ENCODE data around the gene HMX2. TPM values are rescaled to one million over a fixed set of nuclear protein-coding genes. Genes with fewer than 3 reads are reported as not detected.

HMX2 gene
- total and polyA plus RNA-seq, 9 donors: not detected

DNA sequence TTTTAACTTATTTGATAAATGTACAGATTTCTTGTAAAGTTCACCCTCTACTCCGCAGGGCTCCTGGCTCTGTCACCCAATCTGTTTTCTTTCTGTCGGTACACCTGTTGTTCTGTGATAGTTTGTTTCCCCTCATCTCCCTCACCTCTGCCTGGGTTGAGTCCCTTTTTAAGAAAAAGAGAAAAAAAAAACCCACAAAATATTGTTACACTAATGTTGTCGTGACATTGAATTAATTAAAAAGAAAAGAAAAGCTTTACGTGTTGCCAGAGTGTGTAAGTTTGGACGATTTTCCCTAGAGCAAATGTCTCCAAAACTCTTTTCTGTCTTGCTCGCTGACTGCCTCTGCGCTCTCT, 8.8 kb upstream of the HMX2 start:
- no peak overlapping the region for H3K4me3 ChIP-seq (ENCODE audit: low read length)
- H3K4me1 ChIP-seq (ENCODE audit: control insufficient read depth, insufficient read depth, low read length): peaks cover 36% of the 10 kb centered on the region
- no peaks in the 10 kb centered on the region for H3K36me3 ChIP-seq (ENCODE audit: control insufficient read depth, insufficient read depth, low read length)
- no peak for DNase-seq
- no peak overlapping the region for H3K27ac ChIP-seq (ENCODE audit: low read length)
- 0% methylated on average over 3 of the region's 7 CpGs for WGBS (ENCODE audit: insufficient coverage)
- H3K27me3 ChIP-seq (ENCODE audit: control insufficient read depth, insufficient read depth, low read length): peaks cover 97% of the 10 kb centered on the region
- H3K9me3 ChIP-seq (replicated peaks; ENCODE audit: control insufficient read depth, low read depth, low read length): no peaks in the 10 kb centered on the region

DNA sequence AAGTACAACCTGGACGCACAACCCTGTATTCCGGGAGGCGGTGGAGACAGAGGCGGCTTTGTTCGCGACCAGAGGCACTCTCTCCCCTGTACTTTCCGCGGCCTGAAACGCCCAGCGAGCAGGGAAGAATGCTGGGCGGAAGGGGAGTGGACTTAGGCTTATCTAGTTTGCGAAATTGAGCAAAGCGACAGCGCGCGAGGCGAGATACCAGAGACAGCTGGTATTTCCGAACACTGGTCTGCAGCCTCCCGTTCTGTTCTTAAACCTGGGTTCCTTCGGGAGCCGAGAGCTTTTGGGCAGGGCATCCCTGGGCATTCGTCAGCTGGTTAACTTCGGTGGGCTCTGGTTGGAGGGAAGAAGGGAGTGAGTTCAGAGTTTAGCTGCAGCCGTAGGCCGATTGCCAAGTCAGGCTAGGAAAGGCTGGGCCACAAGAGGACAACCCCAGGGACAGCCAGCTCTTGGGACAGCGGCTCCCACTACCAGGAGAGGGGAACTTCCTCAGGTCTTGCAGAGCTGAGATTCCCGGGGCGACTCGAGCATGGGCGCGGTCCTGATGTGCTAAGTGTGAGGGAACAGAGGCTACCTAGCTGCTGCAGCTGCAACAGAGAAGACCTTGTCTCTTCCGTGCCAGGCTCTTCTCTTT, 8.3 kb upstream of the HMX2 start:
- no peak for DNase-seq
- WGBS (ENCODE audit: insufficient coverage): 2% methylated on average over 31 of the region's 32 CpGs
- Histone ChIP-seq H3K4me3 (ENCODE audit: low read length) (no peak overlapping the region), H3K27ac (ENCODE audit: low read length) (no peak overlapping the region), H3K9me3 (replicated peaks; ENCODE audit: control insufficient read depth, low read depth, low read length) (no peaks in the 10 kb centered on the region), H3K27me3 (ENCODE audit: control insufficient read depth, insufficient read depth, low read length) (peaks cover 97% of the 10 kb centered on the region), H3K4me1 (ENCODE audit: control insufficient read depth, insufficient read depth, low read length) (peaks cover 34% of the 10 kb centered on the region), H3K36me3 (ENCODE audit: control insufficient read depth, insufficient read depth, low read length) (no peaks in the 10 kb centered on the region)

DNA sequence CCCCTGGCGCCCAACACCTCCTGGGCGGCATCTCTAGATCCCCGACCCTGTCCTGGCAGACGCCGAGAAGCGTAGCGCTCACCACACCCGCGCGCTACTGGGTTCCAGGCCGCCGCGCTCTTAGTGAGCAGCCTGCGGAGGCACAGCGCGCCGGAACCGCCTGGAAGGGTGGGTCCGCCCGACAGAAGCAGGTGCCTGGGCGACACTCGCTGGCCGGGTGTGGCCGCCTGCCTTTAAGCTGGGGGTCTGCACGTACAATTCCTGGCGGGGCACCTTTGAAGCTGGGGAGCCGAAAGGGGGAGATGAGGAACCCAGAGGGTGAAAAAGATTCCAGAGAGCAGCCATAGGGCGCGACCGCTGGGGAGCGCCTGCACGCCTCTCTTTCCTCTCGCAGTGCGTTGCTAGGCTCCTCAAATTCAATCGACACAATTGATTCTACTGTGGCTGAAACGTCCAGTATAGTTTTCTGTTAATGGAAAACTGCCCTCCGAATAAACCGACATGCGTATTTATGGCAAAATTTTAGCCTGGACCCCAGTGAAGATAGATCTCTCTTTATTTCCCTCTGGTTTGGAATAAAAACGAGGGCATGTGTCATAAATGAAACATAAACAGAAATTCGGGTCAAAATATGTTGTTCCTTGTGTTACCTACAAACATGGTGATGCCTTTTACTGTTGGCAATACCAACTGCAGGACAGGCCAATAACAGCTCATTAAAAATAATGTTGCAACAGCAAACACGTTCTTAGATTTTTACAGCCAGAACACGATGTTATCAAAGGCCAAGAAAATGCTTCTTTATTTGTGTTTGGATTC, 7.6 kb upstream of the HMX2 start:
- Histone ChIP-seq H3K27me3 (ENCODE audit: control insufficient read depth, insufficient read depth, low read length) (peaks cover 97% of the 10 kb centered on the region), H3K9me3 (replicated peaks; ENCODE audit: control insufficient read depth, low read depth, low read length) (no peaks in the 10 kb centered on the region), H3K36me3 (ENCODE audit: control insufficient read depth, insufficient read depth, low read length) (no peaks in the 10 kb centered on the region), H3K4me1 (ENCODE audit: control insufficient read depth, insufficient read depth, low read length) (peaks cover 27% of the 10 kb centered on the region), H3K4me3 (ENCODE audit: low read length) (no peak overlapping the region), H3K27ac (ENCODE audit: low read length) (no peak overlapping the region)
- WGBS (ENCODE audit: insufficient coverage): 3% methylated on average over 25 of the region's 43 CpGs
- no peak for DNase-seq

DNA sequence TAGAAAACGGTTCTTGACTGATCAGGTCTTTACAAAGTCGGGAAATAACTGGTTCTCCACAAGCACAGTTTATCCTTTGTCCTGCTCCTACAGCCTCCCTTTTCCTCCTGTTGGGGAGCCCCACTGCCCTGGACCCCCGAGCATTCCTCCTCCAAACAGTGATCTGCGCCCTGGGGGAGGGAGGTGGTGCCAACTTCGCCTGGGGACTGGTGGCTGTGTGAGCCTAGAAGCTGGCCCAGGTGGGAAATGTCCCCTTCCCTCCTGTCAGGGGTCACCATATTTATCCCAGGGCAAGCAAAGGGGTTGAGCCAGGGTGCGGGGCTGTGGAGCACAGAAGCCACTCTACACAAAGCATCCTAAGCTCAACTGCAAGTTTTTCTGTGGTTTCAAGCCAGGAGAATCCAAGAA, 6.9 kb upstream of the HMX2 start:
- no peaks in the 10 kb centered on the region for H3K9me3 ChIP-seq (replicated peaks; ENCODE audit: control insufficient read depth, low read depth, low read length)
- peaks cover 25% of the 10 kb centered on the region for H3K4me1 ChIP-seq (ENCODE audit: control insufficient read depth, insufficient read depth, low read length)
- H3K27ac ChIP-seq (ENCODE audit: low read length): no peak overlapping the region
- H3K27me3 ChIP-seq (ENCODE audit: control insufficient read depth, insufficient read depth, low read length): peaks cover 97% of the 10 kb centered on the region
- WGBS (ENCODE audit: insufficient coverage): no CpG with 5 or more reads among the region's 6 CpGs
- no peak overlapping the region for H3K4me3 ChIP-seq (ENCODE audit: low read length)
- H3K36me3 ChIP-seq (ENCODE audit: control insufficient read depth, insufficient read depth, low read length): no peaks in the 10 kb centered on the region
- DNase-seq: no peak

DNA sequence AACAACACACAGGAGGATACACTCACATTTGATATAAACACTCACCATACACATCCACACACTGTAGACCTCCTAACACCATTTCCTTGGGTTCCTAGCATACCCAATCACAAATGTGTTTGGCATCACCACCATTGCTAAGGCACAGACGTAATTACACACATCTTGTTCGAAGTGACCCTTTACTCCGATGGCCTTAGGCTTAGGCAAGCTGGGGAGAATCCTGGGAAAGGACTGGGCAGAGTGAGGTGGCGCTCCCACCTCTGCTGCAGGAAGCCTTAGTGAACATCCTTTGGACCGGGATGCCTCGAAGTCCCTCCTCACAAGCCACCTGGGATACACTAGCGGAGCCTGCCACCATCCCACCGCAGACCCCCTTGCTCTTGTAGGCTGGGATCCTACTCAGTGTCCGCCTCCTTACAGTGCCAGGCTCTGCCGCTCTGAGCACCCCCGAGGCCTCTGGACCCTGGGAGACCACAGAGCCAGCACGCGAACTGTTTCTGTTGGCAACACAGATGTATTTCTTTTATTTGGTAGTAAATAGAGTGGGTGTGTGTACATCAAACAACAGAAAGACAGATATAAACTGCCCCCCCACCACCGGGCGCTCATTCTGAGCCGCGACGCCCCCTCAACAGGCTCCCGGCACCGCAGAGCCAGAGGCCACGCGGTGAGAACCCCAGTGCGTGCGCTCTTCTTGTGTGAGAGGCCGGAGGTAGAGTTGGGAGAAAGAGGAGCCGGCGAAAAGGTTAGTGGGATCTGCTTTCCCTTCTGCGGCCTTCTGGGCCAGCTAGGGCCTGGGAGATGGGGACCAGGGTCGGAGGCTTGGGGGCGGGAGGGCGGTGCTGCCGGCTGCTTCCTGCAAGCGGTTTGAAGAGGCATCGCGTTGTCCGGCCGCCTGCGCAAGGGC, 5.9 kb upstream of the HMX2 start:
- H3K4me3 ChIP-seq (ENCODE audit: low read length): no peak overlapping the region
- WGBS (ENCODE audit: insufficient coverage): 5% methylated on average over 17 of the region's 38 CpGs

DNA sequence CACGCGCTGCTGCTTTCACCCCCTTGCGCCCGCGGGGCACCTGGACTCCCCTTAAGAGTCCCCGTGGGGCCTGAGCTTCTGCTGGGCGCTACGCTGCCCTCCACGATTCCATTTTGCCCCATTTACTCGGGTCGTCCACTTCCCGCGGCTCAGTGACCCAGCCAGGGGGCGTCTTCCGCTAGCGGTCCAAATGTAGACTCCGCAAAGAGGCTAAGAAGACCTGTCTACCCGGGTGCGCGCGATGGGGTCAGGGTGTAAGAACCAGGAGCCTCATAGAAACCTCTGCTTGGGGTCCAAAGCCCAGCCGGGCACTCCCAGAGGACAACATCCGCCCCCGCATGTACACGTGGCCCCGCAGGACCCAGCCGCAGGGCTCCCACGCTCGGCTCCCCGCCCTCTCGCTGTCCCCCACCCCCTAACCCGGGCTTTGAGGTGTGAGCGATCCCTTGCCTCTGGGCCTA, 5.2 kb upstream of the HMX2 start:
- no peaks in the 10 kb centered on the region for H3K9me3 ChIP-seq (replicated peaks; ENCODE audit: control insufficient read depth, low read depth, low read length)
- H3K27me3 ChIP-seq (ENCODE audit: control insufficient read depth, insufficient read depth, low read length): peaks cover 98% of the 10 kb centered on the region
- H3K4me1 ChIP-seq (ENCODE audit: control insufficient read depth, insufficient read depth, low read length): peaks cover 15% of the 10 kb centered on the region
- H3K27ac ChIP-seq (ENCODE audit: low read length): no peak overlapping the region
- WGBS (ENCODE audit: insufficient coverage): under 1% methylated on average over 23 of the region's 33 CpGs
- H3K4me3 ChIP-seq (ENCODE audit: low read length): no peak overlapping the region
- H3K36me3 ChIP-seq (ENCODE audit: control insufficient read depth, insufficient read depth, low read length): no peaks in the 10 kb centered on the region
- DNase-seq: no peak

More for the DNA sequence above, 5.9 kb upstream of the HMX2 start:
- no peak for DNase-seq
- Histone ChIP-seq H3K27ac (ENCODE audit: low read length) (no peak overlapping the region), H3K36me3 (ENCODE audit: control insufficient read depth, insufficient read depth, low read length) (no peaks in the 10 kb centered on the region), H3K27me3 (ENCODE audit: control insufficient read depth, insufficient read depth, low read length) (peaks cover 98% of the 10 kb centered on the region), H3K4me1 (ENCODE audit: control insufficient read depth, insufficient read depth, low read length) (peaks cover 16% of the 10 kb centered on the region), H3K9me3 (replicated peaks; ENCODE audit: control insufficient read depth, low read depth, low read length) (no peaks in the 10 kb centered on the region)

DNA sequence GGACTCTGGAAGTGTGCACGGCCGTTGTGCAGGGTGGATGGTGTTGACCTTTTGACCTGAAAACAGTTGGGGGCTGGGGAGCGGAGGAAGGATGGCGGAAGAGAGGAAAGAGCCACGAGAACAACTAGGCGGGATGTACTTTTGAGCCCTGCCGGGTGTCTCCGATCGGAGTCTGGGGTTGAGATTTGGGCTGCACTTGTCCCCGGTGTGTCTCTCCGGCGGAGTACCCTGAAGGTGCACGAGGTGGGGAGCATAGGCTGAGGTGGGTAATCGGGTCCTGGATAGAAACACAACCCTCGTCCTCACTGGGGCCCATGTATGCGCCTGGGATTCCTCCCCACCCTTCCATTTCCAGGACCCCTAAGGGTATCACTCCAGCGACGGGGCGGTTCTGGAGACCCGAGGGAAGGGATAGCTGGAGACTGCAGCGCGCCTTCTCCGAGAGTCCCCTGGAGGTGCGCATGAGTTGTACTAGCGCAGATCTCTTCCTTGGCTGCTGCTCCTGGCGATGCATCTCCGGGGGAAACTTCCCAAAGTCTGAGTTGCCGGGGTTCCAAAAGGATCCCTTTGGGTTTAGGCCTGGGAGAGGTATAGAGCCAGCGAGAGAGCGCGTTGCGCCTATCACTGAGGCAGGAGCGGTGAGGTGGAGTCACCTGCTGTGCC, 4.6 kb upstream of the HMX2 start:
- DNase-seq: no peak
- Histone ChIP-seq H3K9me3 (replicated peaks; ENCODE audit: control insufficient read depth, low read depth, low read length) (no peaks in the 10 kb centered on the region), H3K27ac (ENCODE audit: low read length) (no peak overlapping the region), H3K4me3 (ENCODE audit: low read length) (no peak overlapping the region), H3K4me1 (ENCODE audit: control insufficient read depth, insufficient read depth, low read length) (peaks cover 18% of the 10 kb centered on the region), H3K27me3 (ENCODE audit: control insufficient read depth, insufficient read depth, low read length) (peaks cover 98% of the 10 kb centered on the region), H3K36me3 (ENCODE audit: control insufficient read depth, insufficient read depth, low read length) (no peaks in the 10 kb centered on the region)
- WGBS (ENCODE audit: insufficient coverage): 1% methylated on average over 24 of the region's 33 CpGs

DNA sequence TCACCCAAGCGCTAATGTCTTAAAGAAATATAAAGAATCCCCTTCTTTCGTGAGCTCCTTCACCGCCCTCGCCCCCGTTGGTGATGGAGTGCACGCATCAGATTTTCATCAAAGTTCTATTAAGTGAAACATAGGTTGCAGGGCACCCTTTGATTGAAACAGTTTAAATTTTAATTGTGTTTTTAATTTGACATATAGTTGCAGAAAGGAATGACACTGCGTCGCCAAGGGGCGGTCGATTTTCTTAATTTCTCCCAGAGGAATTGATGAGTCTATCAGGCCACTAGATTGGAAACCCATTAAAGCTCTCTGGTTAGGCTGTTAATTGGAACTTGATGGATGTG, 4.1 kb upstream of the HMX2 start:
- Histone ChIP-seq H3K9me3 (replicated peaks; ENCODE audit: control insufficient read depth, low read depth, low read length) (no peaks in the 10 kb centered on the region), H3K27me3 (ENCODE audit: control insufficient read depth, insufficient read depth, low read length) (peaks cover 98% of the 10 kb centered on the region), H3K4me3 (ENCODE audit: low read length) (no peak overlapping the region), H3K27ac (ENCODE audit: low read length) (no peak overlapping the region), H3K4me1 (ENCODE audit: control insufficient read depth, insufficient read depth, low read length) (peaks cover 20% of the 10 kb centered on the region), H3K36me3 (ENCODE audit: control insufficient read depth, insufficient read depth, low read length) (no peaks in the 10 kb centered on the region)
- 0% methylated on average over 5 of the region's 10 CpGs for WGBS (ENCODE audit: insufficient coverage)
- DNase-seq: no peak

DNA sequence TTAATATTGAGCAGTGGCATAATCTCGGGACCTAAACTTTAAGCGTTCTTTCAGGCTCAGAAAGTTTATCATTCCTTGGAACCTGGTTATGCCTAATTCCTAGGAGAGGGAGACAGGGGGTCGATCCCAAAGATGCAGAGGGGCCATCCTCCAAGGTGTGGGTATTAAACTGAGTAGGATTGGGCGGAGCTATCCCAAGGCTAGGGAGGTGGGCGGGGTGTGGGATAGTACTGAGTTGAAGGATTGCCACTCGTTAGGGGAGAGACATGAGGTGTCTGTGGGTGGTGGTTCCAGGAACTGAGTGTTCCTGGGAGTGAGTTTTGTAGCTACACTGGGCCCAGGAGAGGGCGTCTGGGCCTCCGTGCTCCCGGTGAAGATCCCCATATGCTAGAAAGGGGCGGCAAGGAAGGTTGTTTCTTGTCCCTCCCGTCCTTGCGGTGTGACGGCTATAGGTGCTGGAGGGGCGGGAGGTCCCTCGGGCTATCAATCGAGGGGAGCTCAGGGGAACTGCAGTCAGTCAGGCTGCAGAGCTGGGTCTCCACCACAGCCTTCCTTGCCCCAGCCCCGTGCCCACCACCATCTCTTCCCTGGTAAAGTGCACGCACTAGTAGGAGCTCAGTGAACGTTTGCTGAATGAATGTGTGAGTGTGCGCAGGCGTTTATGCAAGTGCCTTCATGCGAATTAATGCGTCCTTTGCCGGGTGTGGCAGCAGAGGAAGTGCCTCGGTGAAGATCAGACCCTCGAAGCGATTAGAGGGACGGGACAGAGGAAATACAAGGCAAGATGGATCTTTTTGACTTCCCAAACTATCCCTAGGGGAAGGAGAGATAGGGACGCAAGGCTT, 3.0 kb upstream of the HMX2 start:
- H3K9me3 ChIP-seq (replicated peaks; ENCODE audit: control insufficient read depth, low read depth, low read length): no peaks in the 10 kb centered on the region
- H3K36me3 ChIP-seq (ENCODE audit: control insufficient read depth, insufficient read depth, low read length): no peaks in the 10 kb centered on the region
- H3K27me3 ChIP-seq (ENCODE audit: control insufficient read depth, insufficient read depth, low read length): peaks cover 98% of the 10 kb centered on the region
- DNase-seq: no peak
- 1% methylated on average over 19 of the region's 29 CpGs for WGBS (ENCODE audit: insufficient coverage)
- H3K4me1 ChIP-seq (ENCODE audit: control insufficient read depth, insufficient read depth, low read length): peaks cover 20% of the 10 kb centered on the region
- H3K4me3 ChIP-seq (ENCODE audit: low read length): no peak overlapping the region
- no peak overlapping the region for H3K27ac ChIP-seq (ENCODE audit: low read length)
